HepG2 (cell line): ENCODE measurements around the gene NAALADL1. TPM values are rescaled to one million over a fixed set of nuclear protein-coding genes. Genes with fewer than 3 reads are reported as not detected.

Experiments used
- AGO1 ChIP-seq: fragments of 200-400 bp; formaldehyde crosslinking; IDR thresholded peaks from 2 replicates; pipeline ENCODE4 v1.6.1; 2017; ENCODE audit warnings: mild to moderate bottlenecking, low read depth, low read length, moderate library complexity; ENCODE audit not compliant: poor library complexity, severe bottlenecking
- ARID2 ChIP-seq: sonication (generic); formaldehyde crosslinking; IDR thresholded peaks from 2 replicates; pipeline ENCODE4 v1.8.1; 2022; ENCODE audit warnings: mild to moderate bottlenecking, missing genetic modification reagents, borderline replicate concordance
- ATF4 ChIP-seq, 2 experiments: fragments of 450-650 bp in 1 of 2; sonication (generic) in 1 of 2; formaldehyde crosslinking; IDR thresholded peaks; 2 replicates each; pipeline versions ENCODE4 v1.5.0 to v1.8.0; 2020 to 2022; ENCODE audit warnings: mild to moderate bottlenecking in 1 of 2, missing genetic modification reagents in 1 of 2
- GTF3A ChIP-seq: sonication (generic); formaldehyde crosslinking; conservative IDR thresholded peaks from 2 replicates; pipeline ENCODE4 v1.4.0; 2020; ENCODE audit warnings: mild to moderate bottlenecking, missing genetic modification reagents
- IRX3 ChIP-seq: sonication (generic); formaldehyde crosslinking; IDR thresholded peaks from 2 replicates; pipeline ENCODE4 v1.8.1; 2023; ENCODE audit warnings: mild to moderate bottlenecking, low read depth, missing genetic modification reagents, borderline replicate concordance
- KLF12 ChIP-seq: sonication (generic); formaldehyde crosslinking; IDR thresholded peaks from 2 replicates; pipeline ENCODE4 v1.4.0; 2020; ENCODE audit warnings: missing genetic modification reagents, borderline replicate concordance
- NRL ChIP-seq: sonication (generic); formaldehyde crosslinking; IDR thresholded peaks from 2 replicates; pipeline ENCODE4 v1.5.0; 2020; ENCODE audit warnings: missing genetic modification reagents, mild to moderate bottlenecking, moderate library complexity, borderline replicate concordance
- PAWR ChIP-seq: sonication (generic); formaldehyde crosslinking; IDR thresholded peaks from 2 replicates; pipeline ENCODE4 v1.4.0; 2020; ENCODE audit warnings: missing genetic modification reagents, mild to moderate bottlenecking, borderline replicate concordance
- PLRG1 ChIP-seq: fragments of 450-650 bp; conservative IDR thresholded peaks from 2 replicates; pipeline ENCODE4 v1.6.1; 2016
- PRDM4 ChIP-seq: sonication (generic); formaldehyde crosslinking; IDR thresholded peaks from 2 replicates; pipeline ENCODE4 v1.9.0; 2021; ENCODE audit warnings: missing genetic modification reagents, borderline replicate concordance
- SNRNP70 ChIP-seq: fragments of 200-400 bp; formaldehyde crosslinking; IDR thresholded peaks from 2 replicates; pipeline ENCODE4 v1.6.1; 2017; ENCODE audit warnings: mild to moderate bottlenecking, low read depth, low read length, moderate library complexity
- SP140L ChIP-seq: sonication (generic); formaldehyde crosslinking; IDR thresholded peaks from 2 replicates; pipeline ENCODE4 v1.4.0; 2020; ENCODE audit warnings: missing genetic modification reagents, borderline replicate concordance
- TRIM22 ChIP-seq: fragments of 450-650 bp; IDR thresholded peaks from 2 replicates; pipeline ENCODE4 v1.6.1; 2017
- ZBTB7B ChIP-seq: sonication (generic); formaldehyde crosslinking; IDR thresholded peaks from 2 replicates; pipeline ENCODE4 v1.4.0; 2020; ENCODE audit warnings: missing genetic modification reagents
- ZFP37 ChIP-seq: sonication (generic); formaldehyde crosslinking; IDR thresholded peaks from 2 replicates; pipeline ENCODE4 v1.4.0; 2020; ENCODE audit warnings: missing genetic modification reagents, borderline replicate concordance
- ZNF256 ChIP-seq: sonication (generic); formaldehyde crosslinking; conservative IDR thresholded peaks from 2 replicates; pipeline ENCODE4 v1.4.0; 2020; ENCODE audit warnings: missing genetic modification reagents
- ZNF264 ChIP-seq: sonication (generic); formaldehyde crosslinking; IDR thresholded peaks from 2 replicates; pipeline ENCODE4 v1.4.0; 2020; ENCODE audit warnings: missing genetic modification reagents
- ZNF350 ChIP-seq: sonication (generic); formaldehyde crosslinking; IDR thresholded peaks from 2 replicates; pipeline ENCODE4 v1.4.0; 2020; ENCODE audit warnings: mild to moderate bottlenecking, low read depth, missing genetic modification reagents, borderline replicate concordance
- ZNF441 ChIP-seq: sonication (generic); formaldehyde crosslinking; IDR thresholded peaks from 2 replicates; pipeline ENCODE4 v1.7.0; 2021; ENCODE audit warnings: missing genetic modification reagents, borderline replicate concordance
- ZNF629 ChIP-seq: sonication (generic); formaldehyde crosslinking; conservative IDR thresholded peaks from 2 replicates; pipeline ENCODE4 v1.5.0; 2020; ENCODE audit warnings: missing genetic modification reagents
- ZNF740 ChIP-seq: sonication (generic); formaldehyde crosslinking; IDR thresholded peaks from 2 replicates; pipeline ENCODE4 v1.4.0; 2020; ENCODE audit warnings: missing genetic modification reagents
- ZXDC ChIP-seq: sonication (generic); formaldehyde crosslinking; IDR thresholded peaks from 2 replicates; pipeline ENCODE4 v1.5.0; 2020; ENCODE audit warnings: mild to moderate bottlenecking, missing genetic modification reagents
- polyA plus RNA-seq, 8 experiments: library from polyadenylated mRNA; depleted of rRNA in 3 of 8; stranded (reverse) in 7 of 8; unstranded in 1 of 8; fragments of >200 nt; fragmentation: Illumina TruSeq in 4 of 8; extraction: Trizol in 4 of 8; gene quantifications; 2 replicates each; pipeline versions ENCODE4 v1.2.1 to v1.2.3, GENCODE V29; 2011 to 2016; ENCODE audit warnings: low read depth in 4 of 8, missing spikeins in 1 of 8, mixed read lengths in 1 of 8; ENCODE audit not compliant: insufficient read depth in 1 of 8
- total RNA-seq, 5 experiments: library from RNA; depleted of rRNA; stranded (reverse); fragments of >200 nt; fragmentation: Illumina TruSeq; extraction: Trizol; gene quantifications; 2 replicates each; pipeline ENCODE4 v1.2.3, GENCODE V29; 2016; ENCODE audit warnings: low read depth in 1 of 5

NAALADL1 gene
- total and polyA plus RNA-seq, 2 of the 13 experiments (the other 11 are each of a cell fraction or from before 2014, with no cell fraction given): 9.3 to 33.9 TPM

GRCh38 chr11:64996710-64997380 is 61.5 kb downstream of the NAALADL1 start, which contains the start of gene BATF2 (continued):
- peak; percentile 80; the same call in 1 of the 2 replicates for TF ChIP-seq ZNF350 (CRISPR knock-in tag)
- TF ChIP-seq NRL: peak; percentile 89; the same call in 1 of the 2 replicates
- no peak for TF ChIP-seq GTF3A
- TF ChIP-seq AGO1: no peak
- peak; percentile 25; the same call in 1 of the 2 replicates for TF ChIP-seq ZNF441
- TF ChIP-seq ZFP37 (CRISPR knock-in tag): no peak
- TF ChIP-seq TRIM22: no peak
- peak; percentile 38; the same call in 1 of the 2 replicates for TF ChIP-seq ZNF629 (CRISPR knock-in tag)
- peak; percentile 93 for TF ChIP-seq ZBTB7B (CRISPR knock-in tag)
- no peak for TF ChIP-seq PLRG1
- TF ChIP-seq ZNF264 (CRISPR knock-in tag): 0 out of 2 replicates have a peak, but pooled peaks have one; percentile 23
- TF ChIP-seq SNRNP70: no peak
- peak in 1 of 2 experiments; percentile 46; a peak in 1 of 4 replicates for TF ChIP-seq ATF4 (CRISPR knock-in tag; IDR thresholded peaks at IDR 0.05)
- TF ChIP-seq IRX3 (CRISPR knock-in tag): no peak
- peak; percentile 68; the same call in 1 of the 2 replicates for TF ChIP-seq ZXDC (CRISPR knock-in tag)
- TF ChIP-seq SP140L (CRISPR knock-in tag): no peak
- no peak for TF ChIP-seq ZNF740 (CRISPR knock-in tag)
- TF ChIP-seq ZNF256: no peak
- TF ChIP-seq PAWR (CRISPR knock-in tag): no peak
- no peak for TF ChIP-seq PRDM4 (CRISPR knock-in tag)
- TF ChIP-seq ARID2 (CRISPR knock-in tag): peak; percentile 64; the same call in 1 of the 2 replicates
- TF ChIP-seq KLF12 (CRISPR knock-in tag): no peak
